NCI-H1417 (cell line): ENCODE measurements around the gene HMGCR.

Source experiments
- DNase-seq, 3 experiments: peaks; one replicate each; lab custom pipeline; 2025; lab: John Stamatoyannopoulos, UW

HMGCR gene

GRCh38 chr5:75381456-75381855 is 44.4 kb downstream of the HMGCR start:
- no peak for DNase-seq

GRCh38 chr5:75384218-75384617 is 47.2 kb downstream of the HMGCR start:
- DNase-seq, result no peak

DNA sequence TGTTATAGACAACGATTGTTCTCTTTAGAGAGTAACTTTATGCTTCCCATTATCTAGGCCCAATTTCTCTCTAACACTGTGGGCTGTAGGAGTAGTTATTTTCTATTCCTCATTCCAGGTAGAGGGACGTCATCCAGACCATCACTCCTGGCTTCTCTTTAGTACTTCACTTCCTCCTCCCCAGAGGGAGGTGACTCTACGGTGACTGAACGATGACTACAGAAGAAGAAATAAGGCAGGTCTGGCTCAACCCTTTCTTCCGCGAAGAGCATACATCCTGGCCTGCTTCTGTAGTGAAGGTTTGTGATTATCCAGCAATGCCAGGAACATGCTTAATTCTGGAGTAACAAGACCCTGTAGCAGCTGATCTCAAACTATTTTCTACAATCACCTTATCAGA is 50.8 kb downstream of the HMGCR start:
- no peak for DNase-seq

- no peak for DNase-seq
Observed at GRCh38 chr5:75389430-75389829, 52.4 kb downstream of the HMGCR start.

DNA sequence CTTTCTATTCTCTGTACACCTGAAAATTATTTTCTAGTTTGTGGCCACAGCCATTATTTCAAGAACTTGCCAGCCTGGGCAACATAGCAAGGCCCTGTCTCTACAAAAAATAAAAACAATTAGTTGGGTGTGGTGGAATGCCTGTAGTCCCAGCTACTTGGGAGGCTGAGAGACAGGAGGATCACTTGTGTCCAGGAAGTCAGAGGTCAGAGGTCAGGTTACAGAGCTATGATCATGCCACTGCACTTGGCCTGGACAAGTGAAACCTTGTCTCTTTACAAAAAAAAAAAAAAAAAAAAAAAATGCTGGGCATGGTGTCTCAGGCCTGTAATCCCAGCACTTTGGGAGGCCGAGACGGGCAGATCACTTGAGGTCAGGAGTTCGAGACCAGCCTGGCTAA is 58.3 kb downstream of the HMGCR start:
- no peak for DNase-seq

DNA sequence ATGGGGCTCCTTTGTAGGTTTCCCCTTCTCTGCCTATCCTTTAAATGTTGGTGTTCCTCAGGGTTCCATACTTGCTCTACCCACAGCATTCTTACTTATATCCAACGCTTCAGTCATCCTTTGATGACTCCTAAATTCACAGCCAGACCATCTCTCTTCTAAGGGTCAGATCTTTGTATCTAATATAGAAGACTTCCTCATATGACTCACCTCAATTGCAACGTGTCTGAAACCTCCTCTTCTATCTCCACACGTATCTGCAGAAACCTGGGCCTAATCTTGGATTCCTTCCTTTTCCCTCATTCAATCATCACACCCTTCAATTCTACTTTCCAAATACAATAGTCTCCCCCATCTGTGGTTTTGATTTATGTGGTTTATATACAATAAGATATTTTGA is 68.3 kb downstream of the HMGCR start:
- DNase-seq, result no peak
